AG20443 (cell line): ENCODE data around the gene ESM1.
A peak's percentile ranks its signal among the peaks of the same experiment; 100 is the strongest.
"Not testable (repeated sequence)": the region's sequence is repeated elsewhere in the genome, so short reads cannot be mapped to it uniquely, and the experiment has no call there.

Experiments
- DNase-seq: peaks from one replicate; pipeline ENCODE4 v3.0.0; 2012; ENCODE audit warnings: low spot score, mixed read lengths

ESM1 gene, protein sequence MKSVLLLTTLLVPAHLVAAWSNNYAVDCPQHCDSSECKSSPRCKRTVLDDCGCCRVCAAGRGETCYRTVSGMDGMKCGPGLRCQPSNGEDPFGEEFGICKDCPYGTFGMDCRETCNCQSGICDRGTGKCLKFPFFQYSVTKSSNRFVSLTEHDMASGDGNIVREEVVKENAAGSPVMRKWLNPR

DNA sequence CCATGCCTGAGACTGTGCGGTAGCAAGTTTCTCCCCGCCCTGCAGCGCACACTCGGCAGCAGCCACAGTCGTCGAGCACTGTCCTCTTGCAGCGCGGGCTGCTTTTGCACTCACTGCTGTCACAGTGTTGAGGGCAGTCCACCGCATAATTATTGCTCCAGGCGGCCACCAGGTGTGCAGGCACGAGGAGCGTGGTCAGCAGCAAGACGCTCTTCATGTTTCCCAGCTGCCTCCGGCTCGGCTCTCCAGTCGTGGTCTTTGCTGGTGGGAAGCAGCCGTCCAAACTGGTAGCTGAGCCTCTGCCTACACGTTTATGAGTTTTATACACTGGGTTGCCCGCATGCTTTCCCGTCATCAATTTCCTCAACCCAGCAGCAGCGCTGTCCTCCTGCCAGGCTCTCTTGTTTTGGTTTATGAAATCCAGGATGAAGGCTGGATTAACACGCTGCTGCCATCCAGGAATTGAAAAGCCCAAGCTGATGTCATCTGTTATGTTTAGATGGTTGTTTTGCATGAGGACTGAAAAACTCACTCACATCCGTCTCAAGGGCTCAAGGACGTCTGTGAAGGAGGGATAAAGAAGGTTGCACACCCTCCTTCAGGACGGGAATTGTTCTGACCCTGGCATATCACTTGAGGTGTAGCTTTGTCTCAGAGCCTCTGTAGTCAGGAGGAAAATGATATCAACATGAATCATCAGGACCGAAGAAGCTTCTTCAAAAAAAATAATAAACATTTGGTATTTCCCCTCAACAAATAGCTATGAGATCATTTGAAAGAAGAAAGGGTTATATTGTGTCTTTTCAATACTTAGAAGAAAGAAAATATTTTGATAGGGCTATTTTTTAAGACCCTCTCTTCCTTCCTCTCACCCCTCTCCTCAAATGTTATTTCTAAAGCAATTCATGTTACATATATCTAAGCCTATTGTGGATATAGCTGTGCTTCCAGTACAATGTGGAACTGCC, at the start of gene ESM1:
TSS of gene ESM1 (minus strand) at position 293 of the 968 bp plus-strand sequence. CDS start at position 217, 76 bp downstream.
- DNase-seq = peak; percentile 59

GRCh38 chr5:55033568-55033967, 48.2 kb upstream of the ESM1 start:
- DNase-seq = no peak

DNA sequence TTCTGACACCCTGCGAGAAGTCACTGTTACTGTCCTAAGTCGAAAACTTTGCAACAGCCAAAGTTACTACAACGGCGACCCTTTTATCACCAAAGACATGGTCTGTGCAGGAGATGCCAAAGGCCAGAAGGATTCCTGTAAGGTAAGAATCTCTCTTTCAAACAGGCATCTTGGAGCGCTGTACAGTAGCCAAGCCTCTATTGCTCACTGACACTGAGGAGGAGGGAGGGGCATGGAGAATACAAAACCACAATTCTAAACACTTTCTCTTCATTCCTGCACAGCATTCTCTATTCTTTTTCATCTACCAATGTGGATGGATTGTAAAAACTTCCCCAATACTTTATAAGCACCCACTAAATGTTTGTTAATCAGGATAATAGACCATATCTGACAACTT, 46.1 kb upstream of the ESM1 start:
- DNase-seq = peak; percentile 40

DNA sequence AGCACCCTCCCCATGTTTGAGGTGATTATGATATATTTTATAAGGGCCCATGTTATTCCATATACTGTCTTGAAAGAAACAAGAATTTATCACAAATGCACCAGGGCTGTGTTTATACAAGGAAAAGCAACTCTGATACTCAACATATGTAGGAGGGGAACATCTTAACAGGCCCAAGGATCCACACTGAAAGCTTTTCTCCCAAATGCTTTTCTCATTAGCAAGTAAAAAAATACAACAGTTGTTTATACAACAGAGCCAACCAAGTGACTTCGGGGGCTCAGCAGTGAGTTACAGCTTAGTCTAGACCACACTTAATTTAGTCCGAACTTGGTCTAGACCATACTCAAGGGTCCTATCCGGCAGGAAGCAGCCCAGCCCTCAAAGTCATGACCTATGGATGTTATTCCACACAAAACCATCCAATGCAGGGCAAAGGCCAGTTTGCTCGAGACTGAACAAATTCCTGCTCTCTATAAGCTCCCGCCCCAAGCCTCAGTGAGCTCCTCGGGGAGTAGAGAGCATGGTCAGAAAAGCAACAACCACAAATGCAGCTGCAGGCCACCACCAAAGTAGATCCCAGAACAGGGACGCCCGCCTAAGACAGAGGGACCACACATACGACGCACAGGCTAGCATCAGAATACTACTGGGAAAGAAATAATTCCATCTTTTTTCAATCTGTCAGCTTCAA, 45.4 kb upstream of the ESM1 start:
- no peak for DNase-seq

DNA sequence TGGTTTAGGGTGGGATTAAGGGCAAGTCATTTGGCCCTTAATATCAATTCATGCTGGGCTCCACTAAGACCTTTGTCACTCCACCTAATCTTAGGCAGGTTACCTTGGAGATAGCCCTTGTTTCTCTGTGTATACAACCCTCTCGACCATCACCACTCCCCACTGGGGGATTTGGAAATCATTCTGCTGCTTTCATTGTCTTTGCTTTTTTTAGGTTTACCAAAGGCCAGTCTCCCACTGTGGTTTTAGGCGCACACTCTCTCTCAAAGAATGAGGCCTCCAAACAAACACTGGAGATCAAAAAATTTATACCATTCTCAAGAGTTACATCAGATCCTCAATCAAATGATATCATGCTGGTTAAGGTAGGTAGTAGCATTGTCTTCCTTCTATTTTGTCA, 44.8 kb upstream of the ESM1 start:
- DNase-seq = no peak

DNA sequence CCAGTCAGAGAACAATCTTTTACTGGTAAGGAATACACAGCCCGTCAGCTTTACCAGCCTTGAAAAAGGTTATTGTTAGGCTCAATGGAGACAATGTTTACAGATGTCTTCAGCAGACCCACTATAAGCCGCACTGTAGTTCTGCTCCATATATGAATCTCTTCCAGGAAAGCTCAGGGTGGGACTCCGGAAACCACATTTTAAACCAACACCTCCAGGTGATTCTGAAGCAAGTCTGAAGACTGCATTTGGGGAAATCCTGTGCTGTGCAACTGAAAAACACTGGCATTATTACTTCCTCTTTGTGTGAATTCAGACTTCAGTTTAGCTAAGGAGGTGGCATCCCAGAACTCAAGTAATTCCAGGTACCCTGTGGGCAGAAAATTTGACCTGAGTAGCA, 42.2 kb upstream of the ESM1 start:
- no peak for DNase-seq

GRCh38 chr5:55022450-55022849, 37.1 kb upstream of the ESM1 start:
- no peak for DNase-seq

DNA sequence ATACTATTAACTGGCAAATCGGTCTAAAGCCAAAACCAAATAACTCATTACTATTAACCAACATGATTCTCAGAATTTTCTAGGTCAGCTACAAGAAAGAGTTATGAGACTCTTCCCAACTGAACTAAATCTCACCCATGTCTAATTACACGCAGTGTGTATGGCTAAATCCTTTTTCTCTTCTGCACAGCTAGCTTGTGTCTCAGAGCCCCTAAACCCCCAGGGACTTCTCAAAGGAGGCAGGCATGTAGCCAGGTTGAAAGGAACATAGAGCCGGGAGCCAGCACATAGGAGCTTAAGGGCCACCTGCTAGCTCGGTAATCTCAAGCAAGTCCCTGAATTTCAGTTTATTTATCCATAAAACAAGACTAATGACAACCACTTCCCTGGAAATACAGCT, 36.4 kb upstream of the ESM1 start:
- DNase-seq = no peak

DNA sequence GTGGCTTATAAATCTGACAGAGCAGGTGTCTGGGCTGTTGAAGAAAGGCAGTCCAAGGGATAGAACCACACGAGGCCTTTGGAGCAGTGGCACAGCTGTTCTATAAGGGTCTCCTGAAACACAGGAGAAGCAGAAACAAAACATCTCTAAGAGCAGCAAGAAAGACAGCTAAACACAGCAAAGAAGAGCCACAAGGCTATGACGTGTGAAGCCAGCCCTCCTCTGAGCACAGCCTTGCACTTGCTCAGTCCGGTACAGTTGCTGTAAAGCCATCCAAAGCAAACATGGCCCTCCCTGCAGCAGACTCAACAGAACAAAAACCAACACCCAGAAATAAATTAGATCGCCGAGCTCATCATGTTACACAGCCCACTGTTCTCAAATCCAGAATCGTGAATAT, 36.0 kb upstream of the ESM1 start:
- DNase-seq = no peak

DNA sequence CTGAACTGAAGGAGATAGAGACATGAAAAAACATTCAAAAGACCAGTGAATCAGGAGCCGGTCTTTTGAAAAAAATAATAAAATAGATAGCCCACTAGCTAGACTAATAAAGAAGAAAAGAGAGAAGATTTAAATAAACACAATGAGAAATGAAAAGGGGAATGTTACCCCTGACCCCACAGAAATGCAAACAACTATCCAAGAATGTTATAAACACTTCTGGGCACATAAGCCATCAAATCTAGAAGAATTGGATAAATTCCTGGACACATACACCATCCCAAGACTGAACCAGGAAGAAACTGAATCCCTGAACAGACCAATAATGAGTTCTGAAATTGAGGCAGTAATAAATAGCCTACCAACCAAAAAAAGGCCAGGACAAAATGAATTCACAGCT, 24.8 kb upstream of the ESM1 start:
- not testable (repeated sequence) for DNase-seq

DNA sequence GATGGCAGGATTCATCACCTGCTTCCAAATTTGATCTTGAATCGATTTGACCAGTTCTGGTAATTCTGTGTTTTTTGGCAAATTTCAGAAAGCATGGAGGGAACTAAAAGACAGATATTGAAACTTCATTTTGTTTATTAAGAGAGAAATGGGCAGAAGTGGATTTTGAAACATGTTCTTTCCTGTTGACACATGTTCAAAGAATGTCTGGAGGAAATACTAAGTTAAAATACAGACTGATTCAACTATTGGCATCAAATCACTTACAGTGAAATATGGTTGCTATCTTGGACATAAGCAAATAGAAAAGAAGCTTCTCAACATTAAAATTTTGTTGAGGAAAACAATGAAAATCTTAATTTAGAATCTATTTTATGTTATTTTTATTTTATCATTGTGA, 19.3 kb upstream of the ESM1 start:
- DNase-seq = peak; percentile 47

DNA sequence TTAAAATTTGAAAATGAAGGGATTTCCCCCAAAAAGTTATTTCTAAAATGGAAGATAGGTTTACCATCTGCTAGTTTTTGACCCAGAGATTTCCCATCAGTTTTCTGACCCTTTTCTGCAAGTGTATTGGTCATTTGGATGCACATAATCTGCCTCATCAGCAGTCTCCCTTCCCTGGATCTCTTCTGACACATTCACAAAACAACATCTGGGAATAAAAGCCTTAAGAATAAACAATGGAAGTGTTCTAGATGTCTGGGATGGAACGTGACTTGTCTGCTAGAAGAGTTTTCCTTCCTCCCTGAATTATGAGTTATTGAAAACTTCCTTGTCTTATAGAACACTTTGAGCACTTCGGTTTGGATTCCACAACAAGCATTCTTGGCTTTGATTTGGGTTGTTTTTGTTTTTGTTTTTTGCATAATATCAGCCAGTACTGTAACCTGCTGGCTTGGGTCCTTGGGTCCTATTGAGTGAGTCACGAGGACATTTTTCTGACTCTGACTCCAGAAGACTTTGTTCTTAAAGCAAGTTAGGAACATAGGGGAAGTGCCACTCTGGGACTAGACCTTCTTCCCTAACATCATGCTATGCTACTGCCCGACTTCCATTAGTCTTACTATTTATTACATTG, 18.2 kb upstream of the ESM1 start:
- DNase-seq = no peak

DNA sequence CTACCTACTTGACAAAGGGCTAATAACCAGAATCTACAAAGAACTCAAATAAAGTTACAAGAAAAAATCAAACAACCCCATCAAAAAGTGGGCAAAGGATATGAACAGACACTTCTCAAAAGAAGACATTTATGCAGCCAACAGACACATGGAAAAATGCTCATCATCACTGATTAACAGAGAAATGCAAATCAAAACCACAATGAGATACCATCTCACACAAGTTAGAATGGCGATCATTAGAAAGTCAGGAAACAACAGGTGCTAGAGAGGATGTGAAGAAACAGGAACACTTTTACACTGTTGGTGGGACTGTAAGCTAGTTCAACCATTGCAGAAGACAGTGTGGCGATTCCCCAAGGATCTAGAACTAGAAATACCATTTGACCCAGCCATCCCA, 16.8 kb upstream of the ESM1 start:
- DNase-seq = not testable (repeated sequence)

DNA sequence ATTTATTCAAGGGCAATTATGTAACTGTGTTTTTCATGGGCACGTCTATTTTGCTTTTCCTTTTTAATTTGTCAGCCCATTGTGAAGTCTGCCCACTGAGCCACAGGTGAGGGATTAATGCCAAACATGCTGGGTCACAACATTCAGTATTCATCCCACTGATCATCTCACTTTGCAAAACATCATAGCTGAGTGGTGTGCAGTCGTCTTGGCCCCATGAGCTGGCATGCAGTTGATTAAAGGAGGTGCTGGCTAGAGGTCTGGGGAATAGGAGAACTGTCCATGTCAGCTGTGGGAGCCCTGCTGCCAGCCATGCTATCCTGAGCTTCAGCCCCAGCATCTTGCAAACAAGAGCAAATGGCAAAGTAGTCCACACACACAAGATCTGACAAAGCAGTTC, 11.7 kb upstream of the ESM1 start:
- peak; percentile 38 for DNase-seq

DNA sequence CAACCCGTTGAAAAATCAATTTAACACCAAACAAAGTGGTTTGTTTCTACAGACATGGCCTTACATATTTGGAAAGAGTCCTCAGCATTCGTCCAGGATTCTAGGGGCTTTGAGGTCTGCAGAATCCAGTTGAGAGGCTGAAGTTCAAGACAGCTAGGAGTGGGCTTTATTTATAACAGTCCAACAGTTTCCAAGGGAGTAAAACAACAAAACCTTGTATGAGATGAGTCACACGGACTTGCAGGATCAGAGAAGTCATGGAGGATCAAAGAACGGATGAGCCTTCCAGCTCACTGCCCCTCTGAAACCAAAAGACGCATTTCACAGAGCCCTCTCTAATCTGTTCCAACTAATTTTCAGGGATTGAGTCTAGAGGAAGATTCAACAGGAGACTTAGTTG, 11.1 kb upstream of the ESM1 start:
- no peak for DNase-seq

GRCh38 chr5:54995168-54995567, 9.8 kb upstream of the ESM1 start:
- DNase-seq = no peak

DNA sequence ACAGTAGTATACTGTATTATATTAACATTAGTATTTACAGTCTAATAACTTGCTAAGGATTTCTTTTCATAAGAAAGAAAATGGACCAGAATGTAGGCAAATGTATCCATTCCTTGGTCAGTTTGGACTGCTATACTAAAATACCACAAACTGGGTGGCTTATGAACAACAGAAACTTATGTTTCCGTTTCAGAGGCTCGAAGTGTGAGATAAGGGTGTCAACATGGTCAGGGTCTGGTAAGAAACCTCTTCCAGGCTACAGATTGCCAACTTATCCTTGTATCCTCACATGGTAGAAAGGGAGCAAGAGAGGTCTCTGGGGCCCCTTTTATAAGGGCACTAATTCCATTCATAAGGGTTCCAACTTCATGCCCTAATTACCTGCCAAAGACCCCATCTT, 9.2 kb upstream of the ESM1 start:
- DNase-seq = no peak

- DNase-seq = no peak
These were observed 7.9 kb upstream of the ESM1 start for GRCh38 chr5:54993318-54993717.

- DNase-seq = no peak
These were observed 6.0 kb upstream of the ESM1 start for GRCh38 chr5:54991416-54991815.

- peak; percentile 79 for DNase-seq
These were observed 5.5 kb upstream of the ESM1 start for GRCh38 chr5:54990841-54991258.

- no peak for DNase-seq
These were observed 3.4 kb upstream of the ESM1 start for GRCh38 chr5:54988817-54989216.

- DNase-seq = no peak
These were observed 2.8 kb upstream of the ESM1 start for GRCh38 chr5:54988218-54988617.
